Tibial nerve (tissue), 4 donors: ENCODE data around the gene ZNF646. TPM values are rescaled to one million over a fixed set of nuclear protein-coding genes. Genes with fewer than 3 reads are reported as not detected.
A peak's percentile ranks its signal among the peaks of the same experiment; 100 is the strongest.

Experiments used
- DNase-seq, 2 donors: peaks; one replicate each; pipeline ENCODE4 v3.0.0-alpha.2; 2019; ENCODE audit warnings: low spot score in 2 of 2
- H3K27ac ChIP-seq, 4 donors: fragments of 200-600 bp; sonication (generic) in 3 of 4; one replicate each; pipeline ENCODE4 v1.5.1; 2017 to 2019; ENCODE audit warnings: mild to moderate bottlenecking in 1 of 4
- H3K27me3 ChIP-seq, 2 donors: fragments of 200-600 bp; sonication (generic) in 1 of 2; one replicate each; pipeline versions ENCODE4 v1.5.1 to v1.6.0; 2017 to 2019
- H3K36me3 ChIP-seq, 3 donors: fragments of 200-600 bp; sonication (generic); one replicate each; pipeline ENCODE4 v1.5.1; 2018 to 2019
- H3K4me1 ChIP-seq, 4 donors: fragments of 200-600 bp; sonication (generic) in 3 of 4; one replicate each; pipeline ENCODE4 v1.5.1; 2017 to 2019
- H3K4me3 ChIP-seq, 4 donors: fragments of 200-600 bp; sonication (generic) in 3 of 4; one replicate each; pipeline ENCODE4 v1.5.1; 2017 to 2019; ENCODE audit warnings: mild to moderate bottlenecking in 1 of 4, moderate library complexity in 1 of 4
- H3K9me3 ChIP-seq, 4 donors: fragments of 200-600 bp; sonication (generic) in 3 of 4; one replicate each; pipeline ENCODE4 v1.5.1; 2017 to 2019
- CTCF ChIP-seq, 5 experiments: fragments of 200-600 bp in 3 of 5; fragments of 450-650 bp in 2 of 5; sonication (generic) in 3 of 5; IDR thresholded peaks; one replicate each; pipeline ENCODE4 v1.5.1; 2016 to 2019; ENCODE audit warnings: antibody characterized with exemption in 5 of 5, mild to moderate bottlenecking in 3 of 5, moderate library complexity in 2 of 5
- EP300 ChIP-seq, 2 donors: sonication (generic); formaldehyde crosslinking; IDR thresholded peaks; one replicate each; pipeline ENCODE4 v1.6.1; 2017; ENCODE audit warnings: antibody characterized with exemption in 2 of 2, mild to moderate bottlenecking in 1 of 2
- POLR2A ChIP-seq, 2 donors: fragments of 450-650 bp; IDR thresholded peaks; one replicate each; pipeline ENCODE4 v1.6.1; 2017; ENCODE audit warnings: antibody characterized with exemption in 2 of 2, mild to moderate bottlenecking in 2 of 2, moderate library complexity in 2 of 2
- WGBS, 2 donors: methylation state at CpG; one replicate each; pipeline ENCODE4 v1.1.5; 2018; 5-methylcytosine and 5-hydroxymethylcytosine counted together
- total RNA-seq, 4 donors: library from RNA; depleted of rRNA; stranded (reverse); fragments of >200 nt; gene quantifications; one replicate each; pipeline ENCODE4 v1.1.0, GENCODE V29; 2016

Gene ZNF646
- total RNA-seq, 4 donors from 2014 or later: 13.4 to 22.5 (median 20.0) TPM

GRCh38 chr16:31073142-31073969, 866 bp upstream of the ZNF646 start:
- Histone ChIP-seq H3K4me1 (peaks cover 0 to 38% (median 19%) of the 10 kb centered on the region in 4 donors), H3K27me3 (no peaks in the 10 kb centered on the region), H3K4me3 (peak overlapping the region; percentile 88 to 100 (median 97)), H3K9me3 (no peaks in the 10 kb centered on the region), H3K36me3 (peaks cover 0 to 25% (median 12%) of the 10 kb centered on the region in 3 donors), H3K27ac (peak overlapping the region; percentile 89 to 97 (median 96))
- TF ChIP-seq EP300 (IDR thresholded peaks at IDR 0.05) (no peak), CTCF (IDR thresholded peaks at IDR 0.05) (peak in 2 of 5 experiments; percentile 16 to 60)
- peak; percentile 75 to 88 for DNase-seq
- WGBS, 2 donors: 1% methylated on average over 44 to 64 of the region's 83 CpGs

- peak overlapping the region; percentile 89 to 97 (median 96) for H3K27ac ChIP-seq
- peaks cover 0 to 38% (median 19%) of the 10 kb centered on the region in 4 donors for H3K4me1 ChIP-seq
- TF ChIP-seq EP300 (IDR thresholded peaks at IDR 0.05): no peak
- TF ChIP-seq CTCF (IDR thresholded peaks at IDR 0.05): no peak
- no peak for TF ChIP-seq POLR2A (IDR thresholded peaks at IDR 0.05)
- peak overlapping the region; percentile 88 to 100 (median 97) for H3K4me3 ChIP-seq
- WGBS, 2 donors: 1 to 2% methylated on average over 7 of the region's 7 CpGs
- H3K27me3 ChIP-seq: no peaks in the 10 kb centered on the region
- peaks cover 0 to 39% (median 15%) of the 10 kb centered on the region in 3 donors for H3K36me3 ChIP-seq
- no peak for DNase-seq
- H3K9me3 ChIP-seq: no peaks in the 10 kb centered on the region
Observed at GRCh38 chr16:31074814-31075183, 577 bp downstream of the ZNF646 start.

- H3K4me1 ChIP-seq: peaks cover 0 to 41% (median 19%) of the 10 kb centered on the region in 4 donors
- 68 to 74% methylated on average over 16 of the region's 16 CpGs for WGBS, 2 donors
- TF ChIP-seq CTCF (IDR thresholded peaks at IDR 0.05): no peak
- no peak overlapping the region for H3K27ac ChIP-seq
- peaks cover 0 to 55% (median 15%) of the 10 kb centered on the region in 3 donors for H3K36me3 ChIP-seq
- no peak overlapping the region for H3K4me3 ChIP-seq
- H3K9me3 ChIP-seq: no peaks in the 10 kb centered on the region
- DNase-seq: no peak
- H3K27me3 ChIP-seq: no peaks in the 10 kb centered on the region
Observed at GRCh38 chr16:31076319-31076718, 2.1 kb downstream of the ZNF646 start.

- peaks cover 0 to 41% (median 16%) of the 10 kb centered on the region in 4 donors for H3K4me1 ChIP-seq
- TF ChIP-seq EP300 (IDR thresholded peaks at IDR 0.05) (no peak), CTCF (IDR thresholded peaks at IDR 0.05) (no peak)
- peaks cover 0 to 62% (median 15%) of the 10 kb centered on the region in 3 donors for H3K36me3 ChIP-seq
- H3K9me3 ChIP-seq: no peaks in the 10 kb centered on the region
- no peaks in the 10 kb centered on the region for H3K27me3 ChIP-seq
- no peak for DNase-seq
- H3K27ac ChIP-seq: no peak overlapping the region
- WGBS, 2 donors: 93 to 97% methylated on average over 12 to 13 of the region's 13 CpGs
- H3K4me3 ChIP-seq: no peak overlapping the region
Observed at GRCh38 chr16:31077024-31077423, 2.8 kb downstream of the ZNF646 start.

GRCh38 chr16:31077592-31078396, 3.6 kb downstream of the ZNF646 start:
- no peak overlapping the region for H3K4me3 ChIP-seq
- H3K27ac ChIP-seq: no peak overlapping the region
- WGBS, 2 donors: 90 to 95% methylated on average over 30 of the region's 30 CpGs
- H3K9me3 ChIP-seq: no peaks in the 10 kb centered on the region
- TF ChIP-seq EP300 (IDR thresholded peaks at IDR 0.05) (no peak), CTCF (IDR thresholded peaks at IDR 0.05) (no peak), POLR2A (IDR thresholded peaks at IDR 0.05) (no peak)
- H3K4me1 ChIP-seq: peaks cover 0 to 41% (median 9%) of the 10 kb centered on the region in 4 donors
- no peaks in the 10 kb centered on the region for H3K27me3 ChIP-seq
- peaks cover 0 to 68% (median 15%) of the 10 kb centered on the region in 3 donors for H3K36me3 ChIP-seq
- no peak for DNase-seq
